HEK293 (cell line): ENCODE data around the gene GRIK4.
A peak's percentile ranks its signal among the peaks of the same experiment; 100 is the strongest.
"Not testable (repeated sequence)": the region's sequence is repeated elsewhere in the genome, so short reads cannot be mapped to it uniquely, and the experiment has no call there.

Experiments used
- CTCF ChIA-PET: fragments of 350-600 bp; formaldehyde crosslinking; extraction: SDS; loops from one replicate; lab custom pipeline; 2021; ENCODE audit warnings: antibody characterized with exemption; lab: Yijun Ruan, JAX
- POLR2A ChIA-PET: fragments of 300-600 bp; formaldehyde crosslinking; extraction: SDS; loops from one replicate; lab custom pipeline; 2020; ENCODE audit warnings: antibody characterized with exemption, inconsistent platforms; lab: Yijun Ruan, JAX
- H3K27ac ChIP-seq: fragments of 200-500 bp; sonication (Bioruptor generic); 2 replicates; pipeline ENCODE4 v1.5.1; 2014; ENCODE audit warnings: low read depth, low read length, control low read depth, inconsistent platforms; ENCODE audit errors: extremely low read depth
- H3K36me3 ChIP-seq, 2 experiments: fragments of 200-500 bp in 1 of 2; sonication (Bioruptor generic) in 1 of 2; 1 replicate in 1 of 2; 2 replicates in 1 of 2; pipeline ENCODE4 v1.5.1; 2014 to 2017; ENCODE audit warnings: inconsistent platforms in 2 of 2, low read length in 2 of 2; ENCODE audit not compliant: control insufficient read depth in 2 of 2, insufficient read depth in 1 of 2
- H3K4me1 ChIP-seq: fragments of 200-500 bp; sonication (Bioruptor generic); 2 replicates; pipeline ENCODE4 v1.5.1; 2014; ENCODE audit warnings: mild to moderate bottlenecking, low read length, inconsistent platforms; ENCODE audit not compliant: control insufficient read depth, insufficient read depth
- H3K4me3 ChIP-seq: 2 replicates; pipeline ENCODE4 v1.5.1; 2011; ENCODE audit warnings: low read depth, mild to moderate bottlenecking, control low read depth, low read length, moderate library complexity
- H3K9me3 ChIP-seq: fragments of 200-500 bp; sonication (Bioruptor generic); 2 replicates; pipeline ENCODE4 v1.5.1; 2014; ENCODE audit warnings: low read depth, low read length, inconsistent platforms; ENCODE audit not compliant: control insufficient read depth, insufficient read depth
- IKZF3 ChIP-seq: fragments of 450-650 bp; IDR thresholded peaks from 2 replicates; pipeline ENCODE4 v1.5.0; 2018; ENCODE audit warnings: missing biosample characterization, mild to moderate bottlenecking, missing genetic modification characterization, moderate library complexity
- KLF1 ChIP-seq: fragments of 450-650 bp; formaldehyde crosslinking; IDR thresholded peaks from 2 replicates; pipeline ENCODE4 v1.5.1; 2016; ENCODE audit warnings: missing biosample characterization, missing genetic modification characterization
- KLF7 ChIP-seq: fragments of 450-650 bp; formaldehyde crosslinking; IDR thresholded peaks from 2 replicates; pipeline ENCODE4 v1.5.1; 2016; ENCODE audit warnings: missing biosample characterization, missing genetic modification characterization, borderline replicate concordance
- MEIS1 ChIP-seq: sonication (generic); formaldehyde crosslinking; IDR thresholded peaks from 2 replicates; pipeline ENCODE4 v1.8.1; 2022; ENCODE audit warnings: missing genetic modification reagents, mild to moderate bottlenecking, borderline replicate concordance
- SCRT1 ChIP-seq: fragments of 450-650 bp; formaldehyde crosslinking; IDR thresholded peaks from 2 replicates; pipeline ENCODE4 v1.5.1; 2016; ENCODE audit warnings: missing biosample characterization, missing genetic modification characterization, borderline replicate concordance
- SCRT2 ChIP-seq: fragments of 450-650 bp; formaldehyde crosslinking; IDR thresholded peaks from 2 replicates; pipeline ENCODE4 v1.5.1; 2016; ENCODE audit warnings: missing biosample characterization, missing genetic modification characterization
- ZFP37 ChIP-seq: fragments of 450-650 bp; formaldehyde crosslinking; IDR thresholded peaks from 2 replicates; pipeline ENCODE4 v1.5.1; 2016; ENCODE audit warnings: missing biosample characterization, missing genetic modification characterization
- ZNF138 ChIP-seq: fragments of 450-650 bp; formaldehyde crosslinking; IDR thresholded peaks from 2 replicates; pipeline ENCODE4 v1.5.1; 2016; ENCODE audit warnings: missing biosample characterization, missing genetic modification characterization, borderline replicate concordance
- ZNF184 ChIP-seq: fragments of 450-650 bp; IDR thresholded peaks from 2 replicates; pipeline ENCODE4 v1.5.1; 2018; ENCODE audit warnings: missing biosample characterization, mild to moderate bottlenecking, missing genetic modification characterization
- ZNF248 ChIP-seq: fragments of 450-650 bp; formaldehyde crosslinking; IDR thresholded peaks from 2 replicates; pipeline ENCODE4 v1.5.1; 2017; ENCODE audit warnings: missing biosample characterization, missing genetic modification characterization
- ZNF274 ChIP-seq, 2 experiments: fragments of 200-500 bp in 1 of 2; fragments of 450-650 bp in 1 of 2; sonication (Bioruptor generic) in 1 of 2; formaldehyde crosslinking in 1 of 2; IDR thresholded peaks; 2 replicates each; pipeline versions ENCODE4 v1.5.1 to v1.6.1; 2014 to 2016; ENCODE audit warnings: borderline replicate concordance in 1 of 2, inconsistent platforms in 1 of 2, low read length in 1 of 2, missing biosample characterization in 1 of 2, missing genetic modification characterization in 1 of 2
- ZNF341 ChIP-seq: fragments of 450-650 bp; formaldehyde crosslinking; IDR thresholded peaks from 2 replicates; pipeline ENCODE4; 2016; ENCODE audit warnings: low read depth, missing biosample characterization, missing genetic modification characterization
- ZNF350 ChIP-seq: fragments of 450-650 bp; formaldehyde crosslinking; IDR thresholded peaks from 2 replicates; pipeline ENCODE4 v1.5.0; 2017; ENCODE audit warnings: missing biosample characterization, mild to moderate bottlenecking, missing genetic modification characterization
- ZNF37A ChIP-seq: fragments of 450-650 bp; IDR thresholded peaks from 2 replicates; pipeline ENCODE4 v1.5.1; 2018; ENCODE audit warnings: missing biosample characterization, missing genetic modification characterization
- ZNF473 ChIP-seq: fragments of 450-650 bp; formaldehyde crosslinking; IDR thresholded peaks from 2 replicates; pipeline ENCODE4 v1.5.1; 2017; ENCODE audit warnings: missing biosample characterization, missing genetic modification characterization
- ZNF558 ChIP-seq: fragments of 450-650 bp; formaldehyde crosslinking; IDR thresholded peaks from 2 replicates; pipeline ENCODE4 v1.5.1; 2016; ENCODE audit warnings: missing biosample characterization, missing genetic modification characterization
- ZNF629 ChIP-seq: fragments of 450-650 bp; formaldehyde crosslinking; IDR thresholded peaks from 2 replicates; pipeline ENCODE4 v1.5.1; 2017; ENCODE audit warnings: missing biosample characterization, missing genetic modification characterization
- ZNF785 ChIP-seq: fragments of 450-650 bp; formaldehyde crosslinking; IDR thresholded peaks from 2 replicates; pipeline ENCODE4 v1.5.1; 2016; ENCODE audit warnings: missing biosample characterization, missing genetic modification characterization

The GRIK4 gene

GRCh38 chr11:120751550-120751949 is 240.0 kb downstream of the GRIK4 start (continued):
- TF ChIP-seq IKZF3 (tag by site-specific recombination): no peak

GRCh38 chr11:120752668-120753067 is 241.1 kb downstream of the GRIK4 start:
- Histone ChIP-seq H3K27ac (no peak overlapping the region), H3K4me1 (no peaks in the 10 kb centered on the region), H3K4me3 (no peak overlapping the region), H3K36me3 (no peaks in the 10 kb centered on the region), H3K9me3 (no peaks in the 10 kb centered on the region)
- ChIA-PET CTCF (interaction anchor here (0.6 kb wide), 1 partner anchor 169 kb away, joined by 4 read pairs; no protein-coding TSS in a partner anchor), POLR2A (no interaction called here)
- 0 out of 2 replicates have a peak, but pooled peaks have one; percentile 46 for TF ChIP-seq SCRT1
- TF ChIP-seq ZNF248 (tag by site-specific recombination): no peak
- TF ChIP-seq SCRT2 (tag by site-specific recombination): peak; percentile 76

GRCh38 chr11:120756931-120757330 is 245.4 kb downstream of the GRIK4 start:
- CTCF ChIA-PET: no interaction called here
- Histone ChIP-seq H3K4me3 (no peak overlapping the region), H3K4me1 (no peaks in the 10 kb centered on the region), H3K36me3 (no peaks in the 10 kb centered on the region), H3K9me3 (no peaks in the 10 kb centered on the region), H3K27ac (no peak overlapping the region)
- TF ChIP-seq KLF1 (tag by site-specific recombination): no peak
- TF ChIP-seq ZNF37A (tag by site-specific recombination): no peak
- no peak for TF ChIP-seq ZNF341
- TF ChIP-seq ZFP37: no peak
- no peak for TF ChIP-seq ZNF350 (tag by site-specific recombination)
- TF ChIP-seq MEIS1 (CRISPR knock-in tag): no peak
- TF ChIP-seq ZNF558 (tag by site-specific recombination): no peak
- TF ChIP-seq KLF7: no peak
- TF ChIP-seq ZNF138 (tag by site-specific recombination): no peak
- POLR2A ChIA-PET: no interaction called here

- no peaks in the 10 kb centered on the region for H3K36me3 ChIP-seq
- POLR2A ChIA-PET: no interaction called here
- H3K27ac ChIP-seq: no peak overlapping the region
- TF ChIP-seq ZNF629 (tag by site-specific recombination) (no peak), ZNF785 (no peak), ZNF184 (tag by site-specific recombination) (no peak), ZNF473 (no peak), ZNF274 (IDR thresholded peaks at IDR 0.05; ENCODE audit: low read length) (no peak), ZNF274 (tag by site-specific recombination; IDR thresholded peaks at IDR 0.05; ENCODE audit: borderline replicate concordance) (no peak), ZNF248 (tag by site-specific recombination) (no peak)
- TF ChIP-seq, all 188 proteins: peak for 0
- CTCF ChIA-PET: interaction anchor here (0.6 kb wide), 1 partner anchor 1760 kb away, joined by 6 read pairs; no protein-coding TSS in a partner anchor
- Histone ChIP-seq H3K9me3 (no peaks in the 10 kb centered on the region), H3K4me3 (no peak overlapping the region), H3K4me1 (no peaks in the 10 kb centered on the region)
Measured at GRCh38 chr11:120759046-120759445, 247.5 kb downstream of the GRIK4 start.

- H3K36me3 ChIP-seq, POLR2A ChIA-PET, CTCF ChIA-PET, H3K27ac ChIP-seq, H3K9me3 ChIP-seq, H3K4me1 ChIP-seq, H3K4me3 ChIP-seq: not testable (repeated sequence)
Measured at GRCh38 chr11:120765710-120766109, 254.2 kb downstream of the GRIK4 start.
